SK-MEL-5 (cell line): ENCODE measurements around the gene PTPRC. TPM values are rescaled to one million over a fixed set of nuclear protein-coding genes. Genes with fewer than 3 reads are reported as not detected.
A peak's percentile ranks its signal among the peaks of the same experiment; 100 is the strongest.

ENCODE experiments used
- DNase-seq: peaks from one replicate; pipeline ENCODE4 v3.0.0-alpha.2; 2016; ENCODE audit warnings: low read depth, low spot score
- in situ Hi-C: cut with HindIII; loops from 2 replicates; pipeline ENCODE4 v1.10.0; 2016; ENCODE audit warnings: low sequenced_read_pairs, high pct_unique_total_duplicates, low pct_unique_long_range_greater_than_20kb
- total RNA-seq: library from RNA; depleted of rRNA; stranded (reverse); fragments of >200 nt; shearing (Covaris generic); gene quantifications from 2 replicates; pipeline ENCODE4 v1.2.3, GENCODE V29; 2014

Gene PTPRC
- total RNA-seq, 1 experiment from 2014 or later, result 0.45 TPM

- no peak for DNase-seq
- in situ Hi-C loops, result no loop called here
Observed at GRCh38 chr1:198656500-198656932, 17.7 kb downstream of the PTPRC start.

DNA sequence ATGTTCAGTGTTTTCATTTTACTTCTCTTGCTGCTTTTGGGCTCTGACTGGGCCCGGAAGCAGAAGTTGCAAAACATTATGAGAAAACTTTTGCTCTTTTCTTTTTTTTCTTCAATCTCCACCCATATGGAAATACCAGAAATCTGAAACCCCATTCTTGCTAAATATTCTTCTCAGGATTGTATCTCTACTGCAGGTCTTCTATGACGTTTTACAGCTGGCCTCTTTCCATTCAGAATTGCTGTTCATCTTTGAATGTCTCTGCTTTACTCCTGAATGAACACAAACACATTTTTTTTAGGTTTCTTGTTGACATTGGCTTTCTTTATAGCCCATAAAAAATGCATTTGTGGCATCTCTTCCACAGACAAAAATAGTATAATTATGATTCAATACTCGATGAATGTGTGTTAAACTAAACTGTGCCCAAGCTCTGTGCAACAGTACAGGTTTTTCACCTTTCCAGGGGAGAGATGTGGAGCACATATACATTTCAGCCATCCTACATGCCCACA is 18.8 kb downstream of the PTPRC start:
- no peak for DNase-seq
- in situ Hi-C loops, result no loop called here

DNA sequence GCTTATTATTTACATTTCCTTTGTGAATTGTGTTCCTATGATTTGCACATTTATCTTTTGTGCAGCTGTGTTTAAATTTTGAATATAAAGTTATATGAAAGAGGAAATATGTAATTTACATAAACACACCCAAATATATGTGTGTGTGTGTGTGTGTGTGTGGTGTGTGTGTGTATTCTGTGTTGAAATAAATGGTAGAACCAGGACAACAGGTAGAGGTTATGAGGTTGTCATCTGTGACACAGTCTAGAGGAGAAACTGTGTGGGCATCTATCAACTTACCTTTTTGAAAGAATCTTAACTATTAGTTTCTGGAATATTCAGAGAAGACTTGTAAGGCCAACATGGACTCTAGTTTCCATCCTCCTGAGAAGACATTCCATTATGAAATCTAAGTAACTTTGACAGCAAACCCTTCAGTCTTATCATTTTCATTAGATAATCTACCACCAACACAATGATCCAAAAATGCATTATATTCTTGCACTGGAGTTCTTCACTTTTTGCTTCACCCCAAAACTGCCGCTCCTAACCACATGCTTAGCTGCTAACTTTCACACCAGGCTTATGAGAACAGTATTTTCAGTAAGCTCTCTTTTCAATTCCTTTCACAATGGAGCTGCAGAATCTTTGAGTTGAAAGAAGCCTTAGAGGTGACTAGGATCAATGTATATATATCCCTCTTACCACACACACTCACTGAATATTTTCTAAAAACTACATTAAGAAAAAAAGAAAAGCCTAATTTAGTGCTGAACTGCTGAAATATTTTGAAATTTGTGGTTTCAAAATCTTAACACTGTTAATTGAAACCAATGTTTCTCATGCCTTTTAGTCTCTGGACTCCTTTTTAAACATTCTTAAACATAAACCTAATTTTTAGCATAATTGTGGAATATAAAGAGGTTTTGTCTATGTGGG is 21.8 kb downstream of the PTPRC start:
- in situ Hi-C loops, result no loop called here
- DNase-seq, result no peak

DNA sequence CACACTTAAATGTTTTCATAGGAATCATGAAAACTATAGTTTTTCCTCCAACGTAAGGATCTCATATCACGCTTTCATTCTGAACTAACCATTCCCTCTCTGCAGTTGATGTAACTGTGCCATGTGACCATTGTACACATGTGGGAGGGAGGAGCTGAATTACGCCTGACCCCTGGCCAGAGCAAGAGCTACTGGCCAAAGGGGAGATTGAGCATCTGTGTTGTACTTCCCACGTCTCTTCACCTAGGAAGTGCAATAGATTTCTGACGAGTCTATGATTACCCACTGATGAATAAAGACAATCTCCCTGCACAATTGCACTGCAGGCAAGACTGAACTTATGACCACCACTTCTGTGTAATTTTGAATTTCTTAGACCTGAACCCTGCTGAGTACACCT is 24.0 kb downstream of the PTPRC start:
- DNase-seq, result peak; percentile 22
- in situ Hi-C loops, result no loop called here

GRCh38 chr1:198664068-198664788 is 25.4 kb downstream of the PTPRC start:
- no peak for DNase-seq
- in situ Hi-C loops, result no loop called here

DNA sequence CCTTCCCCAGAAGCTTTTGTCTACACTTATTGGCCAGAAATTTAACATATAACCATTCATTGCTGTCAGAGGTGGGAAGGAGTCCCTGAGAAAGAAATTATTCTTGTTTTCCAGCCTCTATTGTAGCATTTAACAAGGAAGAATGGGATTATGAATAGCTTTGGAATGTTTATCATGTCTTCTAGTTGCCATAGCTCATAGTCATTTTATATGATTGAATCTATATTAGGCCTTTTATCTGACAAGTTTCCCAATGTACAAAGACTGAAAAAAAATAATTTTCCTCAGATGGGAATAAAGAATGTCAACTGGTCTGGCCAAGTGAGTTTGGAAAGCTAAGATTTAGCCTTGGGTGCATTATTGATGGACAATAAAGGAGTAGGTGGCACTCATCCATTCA is 28.3 kb downstream of the PTPRC start:
- in situ Hi-C loops, result no loop called here
- DNase-seq, result no peak

DNA sequence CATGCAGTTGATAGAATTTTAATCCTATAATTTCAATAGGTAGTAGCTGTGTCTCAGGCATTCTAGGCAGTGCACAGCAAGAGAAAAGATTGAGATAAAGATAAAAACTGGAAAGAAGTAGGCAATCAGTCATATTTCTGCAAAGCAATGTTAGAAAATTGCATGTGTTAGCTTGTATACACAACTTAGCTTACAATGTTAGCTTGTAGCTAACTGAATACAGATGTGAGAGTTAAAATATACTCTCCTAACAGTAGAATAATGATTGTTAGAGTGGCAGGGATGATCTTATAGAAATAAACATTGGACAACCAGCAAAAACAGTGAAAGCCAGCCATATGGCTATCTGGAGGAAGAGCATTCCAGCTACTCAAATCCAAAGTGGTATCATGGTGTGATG is 29.0 kb downstream of the PTPRC start:
- no peak for DNase-seq
- in situ Hi-C loops, result no loop called here

- in situ Hi-C loops, result no loop called here
- DNase-seq, result no peak
Observed at GRCh38 chr1:198669023-198669698, 30.3 kb downstream of the PTPRC start.

DNA sequence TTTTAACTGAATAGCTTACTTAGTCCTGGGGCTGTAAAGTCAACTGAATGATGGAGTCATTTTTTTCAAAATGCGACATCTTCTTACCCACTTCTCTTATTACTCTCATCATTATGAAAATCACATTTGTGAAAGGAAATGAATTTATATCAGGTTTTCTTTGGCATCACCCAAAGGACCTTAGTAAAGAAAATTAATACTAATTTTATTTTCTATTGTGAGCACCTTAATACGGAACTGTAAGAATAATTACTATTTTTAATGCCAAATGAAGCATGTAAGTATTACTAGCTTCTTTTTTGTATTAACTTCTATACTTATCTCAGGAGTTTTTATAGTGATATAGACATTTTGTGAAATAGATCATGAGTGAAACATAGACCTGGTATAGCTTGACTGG is 30.9 kb downstream of the PTPRC start:
- in situ Hi-C loops, result no loop called here
- DNase-seq, result no peak

- DNase-seq, result no peak
- in situ Hi-C loops, result no loop called here
Observed at GRCh38 chr1:198671136-198671535, 32.3 kb downstream of the PTPRC start.

- no peak for DNase-seq
- in situ Hi-C loops, result no loop called here
Observed at GRCh38 chr1:198672124-198672523, 33.3 kb downstream of the PTPRC start.

DNA sequence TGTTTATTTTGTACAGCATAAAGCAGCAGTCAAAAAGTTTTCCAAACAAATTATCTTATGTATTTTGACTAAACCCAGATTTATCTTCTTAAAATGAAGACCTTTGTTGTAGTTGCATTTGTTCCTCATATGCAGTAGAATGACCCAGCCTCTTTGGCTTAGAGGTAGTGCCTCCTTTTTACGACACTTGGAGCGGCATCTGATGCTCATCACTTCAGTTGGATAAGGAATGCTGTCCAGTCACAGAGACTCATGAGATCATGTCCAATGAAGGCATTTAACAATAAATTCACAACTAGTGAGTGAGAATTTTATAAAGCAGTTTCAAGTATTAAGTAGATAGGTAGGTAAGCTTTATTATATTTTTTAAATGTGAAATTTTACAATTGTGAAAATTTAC is 35.2 kb downstream of the PTPRC start:
- no peak for DNase-seq
- in situ Hi-C loops, result no loop called here

DNA sequence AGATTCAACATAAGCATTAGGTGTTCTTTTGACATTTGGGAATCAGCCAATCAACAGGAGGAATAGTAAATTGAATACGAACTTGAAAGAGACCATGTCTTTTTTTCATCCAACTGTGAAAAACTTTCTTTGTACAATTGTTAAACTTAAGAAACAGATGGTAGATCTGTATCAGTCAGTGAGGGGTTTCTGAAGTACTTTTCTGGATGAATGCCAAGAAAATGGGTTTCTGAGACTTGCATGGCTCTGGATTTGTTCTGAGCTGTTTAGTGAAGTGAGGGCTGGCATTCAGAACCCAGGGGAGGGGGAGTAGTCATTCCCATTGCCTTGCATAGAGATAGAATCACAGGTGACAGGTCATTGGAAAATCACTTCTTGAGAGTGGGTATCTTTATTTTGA is 37.4 kb downstream of the PTPRC start:
- DNase-seq, result no peak
- in situ Hi-C loops, result no loop called here

DNA sequence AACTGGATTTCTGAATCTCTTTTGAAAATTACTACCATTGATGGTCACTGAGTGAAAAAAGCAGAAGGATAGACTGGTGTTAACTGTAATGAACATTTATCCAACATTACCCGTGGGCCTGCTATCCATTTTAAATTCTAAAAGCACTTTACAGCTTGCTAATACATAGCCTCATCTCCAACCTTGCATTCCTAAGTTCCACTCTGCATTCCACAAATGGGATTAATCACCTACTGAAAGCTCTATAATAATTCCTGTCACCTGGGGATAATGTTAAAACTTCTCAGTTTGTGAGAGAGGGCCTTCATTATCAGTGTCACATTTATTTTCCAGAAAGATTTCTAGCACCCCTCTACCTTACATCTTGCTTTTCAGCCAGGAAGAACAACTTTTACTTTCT is 38.2 kb downstream of the PTPRC start:
- no peak for DNase-seq
- in situ Hi-C loops, result no loop called here

GRCh38 chr1:198677871-198678270 is 39.0 kb downstream of the PTPRC start:
- DNase-seq, result no peak
- in situ Hi-C loops, result no loop called here

DNA sequence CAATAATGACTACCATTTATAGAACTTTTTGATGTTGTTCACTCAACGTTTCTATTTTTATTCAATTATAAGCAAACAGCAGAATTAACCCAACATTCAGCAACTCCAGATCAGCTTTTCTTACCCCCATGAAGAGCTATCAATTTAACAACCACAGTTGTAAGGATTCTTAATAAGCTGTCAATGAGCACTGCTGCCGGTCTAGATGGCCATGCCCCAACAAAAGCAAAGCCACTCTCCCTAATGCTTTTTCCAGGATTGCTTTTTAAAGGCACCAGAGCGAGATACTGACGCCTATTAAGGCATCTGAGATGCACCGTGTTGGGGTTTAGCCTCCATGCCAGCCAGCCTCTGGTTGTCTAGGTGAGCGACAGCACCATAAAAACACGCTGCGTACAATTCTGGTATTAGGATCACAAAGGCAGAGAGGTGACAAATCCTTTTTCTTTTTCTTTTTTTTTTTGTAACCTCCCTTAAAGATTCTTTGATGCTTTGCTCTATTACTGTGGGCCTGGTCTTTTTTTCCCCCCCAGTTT is 39.5 kb downstream of the PTPRC start:
- DNase-seq, result no peak
- in situ Hi-C loops, result no loop called here

GRCh38 chr1:198678901-198679329 is 40.1 kb downstream of the PTPRC start:
- in situ Hi-C loops, result no loop called here
- no peak for DNase-seq
